Smooth muscle cell of the umbilical artery (primary cell): ENCODE results near the gene NLGN2. TPM values are rescaled to one million over a fixed set of nuclear protein-coding genes. Genes with fewer than 3 reads are reported as not detected.

Experiments
- total RNA-seq: library from RNA; depleted of rRNA; stranded (reverse); fragments of >200 nt; gene quantifications from 2 replicates; pipeline ENCODE4 v1.2.3, GENCODE V29; 2014

NLGN2 gene
- 15.1 and 24.1 TPM in 2 replicates for total RNA-seq

DNA sequence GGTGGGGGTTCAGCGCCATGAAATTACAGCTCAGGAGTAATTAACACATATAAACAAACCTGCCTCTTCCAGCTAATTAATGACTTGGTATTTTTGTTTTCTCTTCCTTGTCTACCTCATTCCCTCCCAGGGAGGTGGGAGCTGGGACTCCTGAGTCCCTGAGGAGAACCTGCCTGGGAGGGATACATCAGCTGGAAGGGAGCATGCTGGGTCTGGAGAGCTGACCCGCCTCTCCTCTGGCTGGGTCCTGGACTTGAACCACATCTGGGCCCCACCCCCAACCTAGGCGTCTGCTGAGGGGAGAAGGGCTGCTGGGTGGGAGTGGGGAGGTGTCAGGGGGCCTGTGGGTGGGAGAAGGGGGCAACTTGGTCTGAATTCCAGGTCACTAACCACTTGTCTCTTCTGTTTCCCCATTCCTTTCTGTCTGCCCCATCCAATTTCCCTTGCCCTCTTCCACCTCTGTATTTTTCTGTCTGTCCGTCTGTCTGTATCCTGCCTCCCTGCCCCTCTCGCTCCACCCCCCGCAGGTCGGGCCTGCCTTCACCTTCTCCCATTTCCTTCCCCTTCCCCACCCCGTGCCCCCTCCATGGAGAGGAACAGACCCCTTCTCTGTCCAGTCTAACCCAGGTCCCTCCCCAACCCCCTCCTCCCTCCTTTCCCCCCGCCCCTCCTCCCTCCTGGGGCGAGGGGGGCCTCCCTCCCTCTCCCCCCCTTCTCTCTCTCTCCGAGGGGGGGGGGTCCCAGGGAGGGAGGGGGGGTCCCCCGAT is at the start of gene NLGN2:
Gene NLGN2, plus strand, starts transcription at position 361 of the 767 bp plus-strand sequence. CDS start 411 bp downstream, outside the sequence.

DNA sequence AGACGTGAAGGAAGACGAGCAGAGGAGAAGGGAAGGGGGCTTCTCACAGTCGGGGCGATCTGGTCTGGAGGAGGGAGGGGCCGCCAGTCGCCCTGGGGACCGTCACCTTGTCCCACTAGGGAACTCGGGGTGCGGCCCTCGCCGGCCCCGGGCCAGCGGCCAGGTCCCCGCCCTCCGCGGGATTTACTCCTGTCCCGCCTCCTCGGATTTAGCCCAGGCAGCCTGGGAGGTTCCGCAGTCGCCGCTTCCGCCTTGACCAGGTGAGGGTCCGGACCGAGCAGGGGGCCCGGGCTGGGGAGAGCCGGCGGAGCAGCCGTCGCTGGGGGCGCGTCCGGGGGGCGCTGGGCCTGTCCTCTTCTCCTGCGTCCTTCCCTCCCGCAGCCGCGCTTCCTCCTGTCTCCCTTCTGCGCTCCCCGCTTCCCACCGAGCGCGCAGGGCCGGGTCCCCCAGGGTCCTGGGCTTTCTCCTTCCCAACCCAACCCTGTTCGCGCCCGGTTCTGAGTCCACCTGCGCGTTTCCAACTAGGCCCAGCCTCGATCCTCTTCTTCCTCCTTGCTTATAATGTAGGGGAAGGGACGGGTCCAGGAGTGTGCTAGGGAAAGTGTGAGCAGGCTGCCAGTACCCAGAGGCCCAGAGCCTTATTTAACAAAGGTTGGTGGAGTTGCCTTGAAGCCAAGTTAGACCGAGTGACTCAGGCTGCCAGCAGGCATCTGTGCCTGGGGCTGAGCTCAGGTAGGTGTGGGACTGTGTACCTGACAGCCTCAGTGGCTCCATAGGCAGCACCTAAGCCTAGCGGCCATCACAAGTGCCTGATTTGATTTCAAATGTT is 26.6 kb upstream of the NLGN2 start, which contains the start of gene TNK1:
Gene TNK1, plus strand, starts transcription at position 235 of the 829 bp plus-strand sequence. CDS start 1,838 bp downstream, outside the sequence.

DNA sequence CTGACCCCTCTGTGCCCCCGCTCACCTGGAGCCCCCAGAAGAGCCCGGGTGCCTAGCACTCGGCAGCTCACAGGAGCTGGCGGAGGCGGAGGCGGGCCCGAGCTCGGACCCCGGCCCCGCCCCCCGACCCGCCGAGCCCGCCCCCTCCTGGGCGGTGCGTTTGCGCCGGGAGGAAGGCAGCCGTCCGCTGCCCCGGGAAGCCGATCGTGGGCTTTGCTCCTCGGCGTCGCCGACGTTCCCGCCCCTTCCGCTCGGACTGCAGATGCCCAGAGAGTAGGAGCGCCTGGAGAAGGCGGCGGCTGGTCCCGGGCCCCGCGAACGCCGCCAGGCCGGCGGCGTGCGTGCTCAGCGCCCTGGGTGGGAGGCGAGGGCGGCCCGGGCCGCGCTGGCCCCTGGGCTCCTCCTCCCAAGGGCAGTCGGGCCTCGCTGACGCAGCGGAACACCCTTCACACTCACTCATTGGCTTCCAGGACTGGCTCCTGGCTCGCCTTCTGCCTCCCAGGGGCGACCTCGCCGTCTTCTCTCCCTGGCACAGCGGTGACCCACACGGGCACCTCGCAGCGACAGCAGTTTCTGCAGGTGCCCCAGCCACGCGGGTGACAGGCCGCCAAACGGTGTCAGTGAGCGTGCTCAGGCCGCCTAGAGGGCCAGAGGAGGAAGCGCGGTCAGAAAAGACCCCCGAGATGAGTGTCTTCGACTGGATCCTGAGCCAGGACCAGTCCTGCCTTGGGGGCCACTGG is 13.0 kb upstream of the NLGN2 start, which contains the start of gene PLSCR3:
Gene PLSCR3, minus strand, starts transcription at position 74 of the 740 bp plus-strand sequence. CDS start 415 bp downstream, outside the sequence.

DNA sequence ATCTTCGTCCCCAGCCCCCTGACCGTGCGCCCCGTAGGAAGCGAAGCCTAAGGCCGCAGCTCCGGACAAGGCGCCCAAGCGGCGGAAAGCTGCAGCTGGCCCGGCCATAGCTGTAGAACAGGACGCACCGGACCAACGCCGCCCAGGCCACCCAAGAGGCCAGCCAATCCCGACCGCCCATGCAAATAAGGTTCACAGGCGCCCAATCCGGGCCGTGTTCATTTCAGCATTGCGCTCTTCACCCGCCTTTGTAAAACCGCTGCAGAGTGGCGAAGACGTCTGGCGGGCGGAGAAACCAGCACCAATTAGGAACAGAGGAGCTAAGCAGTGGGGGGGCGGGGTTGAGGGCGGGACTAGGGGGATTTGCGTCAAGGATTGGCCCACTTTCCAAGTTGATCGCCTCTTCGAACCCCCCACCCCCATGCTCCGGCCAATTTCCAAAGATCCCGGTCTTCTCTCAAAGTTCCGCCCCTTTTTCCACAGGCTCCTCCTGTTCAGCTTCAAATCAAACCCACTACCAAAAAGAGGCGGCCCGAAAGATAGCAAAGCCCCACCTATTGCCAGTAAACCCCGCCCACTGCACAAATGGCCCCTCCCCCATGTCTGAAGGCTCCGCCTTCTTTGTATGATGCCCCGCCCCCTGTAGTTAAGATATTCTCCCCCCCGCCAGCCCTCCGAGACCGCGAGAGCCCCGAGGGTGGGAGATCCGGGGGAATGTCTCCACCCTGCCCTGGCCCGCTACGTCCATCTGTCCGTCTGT is 3.5 kb upstream of the NLGN2 start, which contains the start of gene TMEM256:
Gene TMEM256, minus strand, starts transcription at position 121 of the 760 bp plus-strand sequence. Its CDS starts 13 bp downstream, at position 108.

DNA sequence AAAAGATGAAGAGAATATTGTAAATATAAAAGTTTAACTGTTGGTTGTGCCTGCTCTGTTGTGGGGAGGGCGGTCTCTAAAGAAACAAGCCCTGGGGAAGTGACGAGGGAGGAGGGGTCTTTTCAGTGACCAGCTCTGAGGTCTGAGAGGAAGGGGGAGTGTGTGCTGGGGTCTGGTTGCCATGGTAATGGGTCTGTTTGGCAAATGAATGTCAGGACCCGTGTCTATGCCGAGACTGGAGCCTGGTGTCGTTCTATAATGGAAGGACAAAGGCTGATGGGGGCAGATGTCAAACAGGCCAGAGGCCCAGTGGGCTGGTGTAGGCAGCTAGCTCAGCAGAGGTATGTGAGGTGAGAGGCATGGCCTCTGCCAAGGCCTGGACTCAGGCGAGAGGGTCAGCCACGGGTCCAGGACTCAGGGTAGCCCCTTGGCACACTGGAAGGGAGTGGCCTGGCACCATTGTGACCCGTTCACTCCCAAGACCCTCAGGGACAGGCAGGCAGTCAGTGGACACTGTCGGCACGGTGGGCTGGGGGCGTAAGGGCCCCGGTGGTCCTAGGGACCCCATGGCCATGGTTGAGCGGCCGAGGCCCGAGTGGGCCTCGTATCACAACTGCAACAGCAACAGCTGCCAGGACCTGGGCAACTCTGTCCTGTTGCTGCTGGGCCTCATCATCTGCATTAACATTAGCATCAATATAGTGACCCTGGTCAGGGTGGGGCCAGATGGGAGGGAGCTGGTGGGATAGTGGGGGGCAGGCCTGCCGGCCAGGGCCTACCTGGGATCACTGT is 12.4 kb downstream of the NLGN2 start, which contains the start of gene SPEM1:
Gene SPEM1, plus strand, starts transcription at position 506 of the 792 bp plus-strand sequence. Its CDS starts 61 bp downstream, at position 567.

DNA sequence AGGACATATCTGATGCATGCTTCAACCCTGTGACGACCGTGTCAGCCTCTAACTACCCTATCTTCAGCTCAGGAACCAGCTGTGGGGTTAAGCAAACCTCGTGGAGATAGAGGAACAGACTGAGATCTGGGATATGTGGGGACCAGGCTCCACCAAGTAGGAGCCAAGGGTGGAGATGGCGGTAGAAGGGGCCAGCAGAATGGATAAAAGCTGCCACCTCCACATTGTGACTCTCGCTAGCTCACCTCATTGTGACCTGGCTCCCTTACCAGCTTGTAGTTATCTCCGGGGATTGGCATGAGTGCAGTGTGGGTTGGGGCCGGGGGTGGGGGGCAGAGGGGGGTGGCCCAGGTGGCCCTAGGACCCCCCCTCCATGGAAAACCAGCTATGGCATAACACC is 17.7 kb downstream of the NLGN2 start, which contains the start of gene SPEM2:
Gene SPEM2, plus strand, starts transcription at position 301 of the 400 bp plus-strand sequence. Its CDS starts 73 bp downstream, at position 374.

DNA sequence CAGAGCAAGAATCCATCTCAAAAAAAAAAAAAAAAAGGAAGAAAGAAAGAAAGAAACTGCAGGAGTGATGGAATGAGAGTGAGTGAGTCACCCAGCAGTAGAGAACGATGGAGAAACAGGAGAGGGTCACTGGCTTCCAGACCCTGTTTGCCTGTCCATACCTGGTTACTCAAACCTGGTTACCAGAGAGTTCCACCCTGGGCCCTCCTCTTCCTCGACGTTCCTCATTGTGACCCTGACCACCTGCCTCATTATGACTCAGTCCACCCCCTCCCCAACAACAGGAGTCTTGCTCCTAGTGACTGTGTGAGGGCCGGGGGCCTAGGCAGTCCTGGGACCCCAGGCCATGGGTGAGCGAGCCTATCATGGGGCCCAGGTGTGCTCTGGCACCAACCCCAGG is 20.9 kb downstream of the NLGN2 start, which contains the start of gene SPEM3:
Gene SPEM3, plus strand, starts transcription at position 301 of the 400 bp plus-strand sequence. Its CDS starts 46 bp downstream, at position 347.

DNA sequence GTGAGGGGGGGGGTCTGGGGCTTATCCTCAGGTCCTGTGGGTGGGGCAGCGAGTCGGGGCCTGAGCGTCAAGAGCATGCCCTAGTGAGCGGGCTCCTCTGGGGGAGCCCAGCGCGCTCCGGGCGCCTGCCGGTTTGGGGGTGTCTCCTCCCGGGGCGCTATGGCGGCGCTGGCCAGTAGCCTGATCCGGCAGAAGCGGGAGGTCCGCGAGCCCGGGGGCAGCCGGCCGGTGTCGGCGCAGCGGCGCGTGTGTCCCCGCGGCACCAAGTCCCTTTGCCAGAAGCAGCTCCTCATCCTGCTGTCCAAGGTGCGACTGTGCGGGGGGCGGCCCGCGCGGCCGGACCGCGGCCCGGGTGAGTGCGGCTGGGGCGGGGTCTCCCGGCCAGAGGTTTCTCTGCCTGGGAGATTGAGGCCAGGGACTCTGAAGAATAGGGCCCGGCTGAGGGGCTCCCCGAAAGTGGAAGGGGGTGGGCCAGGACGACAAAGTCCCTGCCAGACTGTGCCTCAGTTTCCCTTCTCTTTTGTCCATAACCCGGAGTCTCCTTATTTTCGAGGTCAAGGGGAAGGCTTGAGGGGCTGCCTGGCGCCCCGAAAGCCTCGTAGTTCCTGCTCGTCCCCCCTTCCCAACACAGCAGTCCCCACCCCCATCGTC is 31.9 kb downstream of the NLGN2 start, which contains the start of gene FGF11:
Gene FGF11, plus strand, starts transcription at position 51 of the 651 bp plus-strand sequence. Its CDS starts 109 bp downstream, at position 160.

DNA sequence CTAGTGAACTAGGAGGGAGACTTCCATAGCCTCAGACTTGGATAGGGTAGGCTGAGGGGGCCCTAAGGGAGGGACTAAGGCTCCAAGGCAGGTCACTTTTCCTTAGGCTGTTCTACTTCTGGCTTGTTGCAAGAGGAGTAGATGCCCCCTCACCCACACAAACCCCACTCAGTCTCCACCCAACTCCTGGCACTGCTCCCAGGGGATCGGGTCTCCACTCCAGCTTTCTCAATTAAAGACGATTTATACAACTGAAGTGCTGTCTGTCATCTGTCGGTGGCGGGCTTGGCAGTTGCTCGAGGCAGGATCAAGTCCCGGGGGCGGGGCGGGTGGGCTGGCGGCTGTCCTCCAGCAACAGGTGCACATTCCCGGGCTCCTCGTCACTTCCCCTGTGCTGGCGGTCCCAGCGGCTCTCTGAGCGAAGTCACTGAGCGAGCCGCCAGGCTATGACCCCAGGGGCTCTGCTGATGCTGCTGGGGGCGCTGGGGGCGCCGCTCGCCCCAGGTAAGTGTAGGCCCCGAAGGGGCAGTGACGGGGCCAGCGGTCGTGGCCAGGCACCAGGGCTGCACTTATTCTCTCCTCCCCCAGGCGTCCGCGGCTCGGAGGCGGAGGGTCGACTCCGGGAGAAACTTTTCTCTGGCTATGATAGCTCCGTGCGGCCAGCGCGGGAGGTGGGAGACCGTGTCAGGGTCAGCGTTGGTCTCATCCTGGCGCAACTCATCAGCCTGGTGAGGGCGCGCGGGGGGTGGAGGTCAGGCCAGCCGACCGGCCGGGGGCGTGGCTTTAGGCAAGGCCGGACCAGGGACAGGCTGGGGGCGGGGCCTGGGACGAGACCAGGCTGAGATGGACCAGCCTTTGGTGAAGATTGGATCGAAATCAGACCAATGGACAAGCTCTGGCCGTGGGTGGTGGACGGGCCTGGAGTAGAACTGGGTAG is 37.3 kb downstream of the NLGN2 start, which contains the start of gene CHRNB1:
Gene CHRNB1, plus strand, starts transcription at position 380 of the 937 bp plus-strand sequence. Its CDS starts 67 bp downstream, at position 447.

Other genes starting within 250 kb of the NLGN2 start
- 1.1 and 1.2 TPM in 2 replicates for gene ASGR1, start 228.5 kb upstream of the NLGN2 start, total RNA-seq
- 28.8 and 39.5 TPM in 2 replicates for gene DLG4, start 188.0 kb upstream of the NLGN2 start, total RNA-seq
- 209 and 256 TPM in 2 replicates for gene ACADVL, start 187.9 kb upstream of the NLGN2 start, total RNA-seq
- 60.4 and 61.2 TPM in 2 replicates for gene DVL2, start 173.3 kb upstream of the NLGN2 start, total RNA-seq
- 33.0 and 41.3 TPM in 2 replicates for gene PHF23, start 168.4 kb upstream of the NLGN2 start, total RNA-seq
- 153 and 179 TPM in 2 replicates for gene GABARAP, start 165.4 kb upstream of the NLGN2 start, total RNA-seq
- gene CTDNEP1, start 156.1 kb upstream of the NLGN2 start, total RNA-seq = 32.1 and 51.9 TPM in 2 replicates
- 23.2 and 30.9 TPM in 2 replicates for gene ELP5, start 155.6 kb upstream of the NLGN2 start, total RNA-seq
- gene CLDN7, start 145.4 kb upstream of the NLGN2 start, total RNA-seq = 0.60 TPM in 1 of 2 replicates, not detected in the other
- not detected in 2 replicates for gene SLC2A4, start 126.1 kb upstream of the NLGN2 start, total RNA-seq
- gene YBX2, start 113.2 kb upstream of the NLGN2 start, total RNA-seq = not detected in 2 replicates
- gene EIF5A, start 100.2 kb upstream of the NLGN2 start, total RNA-seq = 513 and 520 TPM in 2 replicates
- gene GPS2, start 92.5 kb upstream of the NLGN2 start, total RNA-seq = 24.6 and 29.5 TPM in 2 replicates
- gene NEURL4, start 78.5 kb upstream of the NLGN2 start, total RNA-seq = 20.8 and 24.0 TPM in 2 replicates
- gene ACAP1, start 71.3 kb upstream of the NLGN2 start, total RNA-seq = 0.09 and 4.8 TPM in 2 replicates
- 14.6 and 15.1 TPM in 2 replicates for gene KCTD11, start 55.7 kb upstream of the NLGN2 start, total RNA-seq
- not detected in 2 replicates for gene TMEM95, start 52.7 kb upstream of the NLGN2 start, total RNA-seq
- 0.09 and 1.2 TPM in 2 replicates for gene TNK1, start 26.8 kb upstream of the NLGN2 start, total RNA-seq
- 22.3 and 65.3 TPM in 2 replicates for gene PLSCR3, start 13.3 kb upstream of the NLGN2 start, total RNA-seq
- 34.6 and 80.8 TPM in 2 replicates for gene TMEM256, start 3.7 kb upstream of the NLGN2 start, total RNA-seq
- not detected in 2 replicates for gene SPEM1, start 12.5 kb downstream of the NLGN2 start, total RNA-seq
- gene SPEM2, start 17.8 kb downstream of the NLGN2 start, total RNA-seq = not detected in 2 replicates
- not detected in 2 replicates for gene SPEM3, start 21.0 kb downstream of the NLGN2 start, total RNA-seq
- 1.8 and 3.6 TPM in 2 replicates for gene TMEM102, start 27.6 kb downstream of the NLGN2 start, total RNA-seq
- 5.3 and 7.2 TPM in 2 replicates for gene FGF11, start 31.7 kb downstream of the NLGN2 start, total RNA-seq
- 3.4 and 6.2 TPM in 2 replicates for gene CHRNB1, start 37.2 kb downstream of the NLGN2 start, total RNA-seq
- 19.6 and 28.2 TPM in 2 replicates for gene ZBTB4, start 71.8 kb downstream of the NLGN2 start, total RNA-seq
- gene SLC35G6, start 73.6 kb downstream of the NLGN2 start, total RNA-seq = not detected in 2 replicates
- gene POLR2A, start 76.5 kb downstream of the NLGN2 start, total RNA-seq = 89.1 and 138 TPM in 2 replicates
- 7.4 and 16.3 TPM in 2 replicates for gene TNFSF12, start 141.2 kb downstream of the NLGN2 start, total RNA-seq
- 0.83 TPM in 1 of 2 replicates, not detected in the other for gene TNFSF13, start 150.9 kb downstream of the NLGN2 start, total RNA-seq
- 64.1 and 68.3 TPM in 2 replicates for gene SENP3, start 154.1 kb downstream of the NLGN2 start, total RNA-seq
- 5.6 and 14.5 TPM in 2 replicates for gene CD68, start 171.8 kb downstream of the NLGN2 start, total RNA-seq
- gene MPDU1, start 176.0 kb downstream of the NLGN2 start, total RNA-seq = 66.1 and 69.8 TPM in 2 replicates
- gene SOX15, start 182.2 kb downstream of the NLGN2 start, total RNA-seq = 0.30 and 0.32 TPM in 2 replicates
- 50.5 and 56.3 TPM in 2 replicates for gene FXR2, start 207.1 kb downstream of the NLGN2 start, total RNA-seq
- gene SAT2, start 220.0 kb downstream of the NLGN2 start, total RNA-seq = 18.7 and 37.4 TPM in 2 replicates
- gene SHBG, start 222.3 kb downstream of the NLGN2 start, total RNA-seq = 0.37 TPM in 1 of 2 replicates, not detected in the other
- gene ATP1B2, start 243.1 kb downstream of the NLGN2 start, total RNA-seq = not detected in 2 replicates